Esophagus (tissue), 2 donors: Measurements from ENCODE around the gene TNS1. TPM values are rescaled to one million over a fixed set of nuclear protein-coding genes. Genes with fewer than 3 reads are reported as not detected.

Experiments used
- H3K27ac ChIP-seq, 2 donors: one replicate each; pipeline ENCODE4 v1.5.1; 2013; ENCODE audit warnings: low read depth in 2 of 2, mild to moderate bottlenecking in 2 of 2, inconsistent platforms in 1 of 2, low read length in 1 of 2, moderate library complexity in 1 of 2
- H3K27me3 ChIP-seq, 2 donors: one replicate each; pipeline ENCODE4 v1.6.1; 2013; ENCODE audit warnings: low read length in 2 of 2, control low read depth in 1 of 2, mild to moderate bottlenecking in 1 of 2; ENCODE audit not compliant: insufficient read depth in 2 of 2, control insufficient read depth in 1 of 2
- H3K36me3 ChIP-seq, 2 donors: one replicate each; pipeline ENCODE4 v1.6.1; 2013; ENCODE audit warnings: low read length in 1 of 2; ENCODE audit not compliant: control insufficient read depth in 2 of 2, insufficient read depth in 2 of 2
- H3K4me1 ChIP-seq, 2 donors: one replicate each; pipeline ENCODE4 v1.6.1; 2013; ENCODE audit warnings: low read length in 1 of 2; ENCODE audit not compliant: control insufficient read depth in 2 of 2, insufficient read depth in 2 of 2
- H3K4me3 ChIP-seq, 2 donors: one replicate each; pipeline ENCODE4 v1.5.1; 2013; ENCODE audit warnings: low read length in 2 of 2, mild to moderate bottlenecking in 2 of 2, low read depth in 1 of 2, moderate library complexity in 1 of 2
- H3K9me3 ChIP-seq, 2 donors: one replicate each; pipeline ENCODE4 v1.6.1; 2013; ENCODE audit warnings: mild to moderate bottlenecking in 2 of 2, low read depth in 1 of 2, low read length in 1 of 2, moderate library complexity in 1 of 2; ENCODE audit not compliant: control insufficient read depth in 2 of 2, insufficient read depth in 1 of 2
- WGBS, 2 donors: extraction: QIAGEN DNeasy Blood & Tissue Kit; methylation state at CpG; one replicate each; pipeline ENCODE4 v1.1.7; 2013; 5-methylcytosine and 5-hydroxymethylcytosine counted together
- polyA plus RNA-seq, 2 donors: library from polyadenylated mRNA; stranded (reverse); fragments of 200-250 nt; gene quantifications; one replicate each; pipeline ENCODE4 v1.2.3, GENCODE V29; 2013
- donor health status: healthy with polysubstance abuse.
- donor health status: Bipolar disorder and iron deficiency.

The TNS1 gene
- polyA plus RNA-seq, 2 donors: 28.3 to 39.0 TPM

- H3K36me3 ChIP-seq: peaks cover 13 to 32% of the 10 kb centered on the region in 2 donors
- no peak overlapping the region for H3K4me3 ChIP-seq
- 78 to 91% methylated on average over 5 of the region's 5 CpGs for WGBS, 2 donors
- peaks cover 0 to 2% of the 10 kb centered on the region in 2 donors for H3K4me1 ChIP-seq
- H3K9me3 ChIP-seq: no peaks in the 10 kb centered on the region
- peak overlapping the region in 1 of 2 donors; percentile 40 for H3K27ac ChIP-seq
- H3K27me3 ChIP-seq: no peaks in the 10 kb centered on the region
Measured at GRCh38 chr2:217889656-217890055, 113.1 kb downstream of the TNS1 start.

GRCh38 chr2:217887841-217888701, 114.7 kb downstream of the TNS1 start:
- Histone ChIP-seq H3K27me3 (no peaks in the 10 kb centered on the region), H3K27ac (peak overlapping the region in 1 of 2 donors; percentile 34), H3K9me3 (no peaks in the 10 kb centered on the region), H3K4me1 (peaks cover 0 to 2% of the 10 kb centered on the region in 2 donors), H3K36me3 (peaks cover 13 to 31% of the 10 kb centered on the region in 2 donors), H3K4me3 (no peak overlapping the region)
- WGBS, 2 donors: 52 to 57% methylated on average over 16 of the region's 16 CpGs

GRCh38 chr2:217886720-217887309, 116.0 kb downstream of the TNS1 start:
- H3K4me1 ChIP-seq: peaks cover 0 to 2% of the 10 kb centered on the region in 2 donors
- H3K36me3 ChIP-seq: peaks cover 12 to 27% of the 10 kb centered on the region in 2 donors
- 23 to 27% methylated on average over 6 of the region's 6 CpGs for WGBS, 2 donors
- H3K27ac ChIP-seq: peak overlapping the region in 1 of 2 donors; percentile 40
- no peaks in the 10 kb centered on the region for H3K27me3 ChIP-seq
- H3K9me3 ChIP-seq: no peaks in the 10 kb centered on the region
- no peak overlapping the region for H3K4me3 ChIP-seq

GRCh38 chr2:217886091-217886490, 116.7 kb downstream of the TNS1 start:
- Histone ChIP-seq H3K27me3 (no peaks in the 10 kb centered on the region), H3K9me3 (no peaks in the 10 kb centered on the region), H3K27ac (peak overlapping the region in 1 of 2 donors; percentile 30), H3K4me3 (no peak overlapping the region), H3K4me1 (peaks cover 0 to 2% of the 10 kb centered on the region in 2 donors), H3K36me3 (peaks cover 8 to 24% of the 10 kb centered on the region in 2 donors)
- WGBS, 2 donors: 82 to 85% methylated on average over 3 of the region's 3 CpGs

GRCh38 chr2:217884985-217885384, 117.8 kb downstream of the TNS1 start:
- no peak overlapping the region for H3K4me3 ChIP-seq
- no peaks in the 10 kb centered on the region for H3K9me3 ChIP-seq
- no peaks in the 10 kb centered on the region for H3K4me1 ChIP-seq
- 88% methylated on average over 8 of the region's 8 CpGs for WGBS, 2 donors
- H3K27me3 ChIP-seq: no peaks in the 10 kb centered on the region
- peak overlapping the region in 1 of 2 donors; percentile 33 for H3K27ac ChIP-seq
- peaks cover 11 to 21% of the 10 kb centered on the region in 2 donors for H3K36me3 ChIP-seq

GRCh38 chr2:217880891-217881290, 121.9 kb downstream of the TNS1 start:
- Histone ChIP-seq H3K4me1 (peaks cover 0 to 3% of the 10 kb centered on the region in 2 donors), H3K9me3 (no peaks in the 10 kb centered on the region), H3K27ac (peak overlapping the region in 1 of 2 donors; percentile 33), H3K36me3 (peaks cover 11 to 15% of the 10 kb centered on the region in 2 donors), H3K27me3 (no peaks in the 10 kb centered on the region), H3K4me3 (no peak overlapping the region)
- 75 to 81% methylated on average over 14 of the region's 14 CpGs for WGBS, 2 donors

GRCh38 chr2:217880287-217880889, 122.4 kb downstream of the TNS1 start:
- no peaks in the 10 kb centered on the region for H3K27me3 ChIP-seq
- H3K4me1 ChIP-seq: peaks cover 0 to 5% of the 10 kb centered on the region in 2 donors
- H3K27ac ChIP-seq: peak overlapping the region in 1 of 2 donors; percentile 33
- H3K9me3 ChIP-seq: no peaks in the 10 kb centered on the region
- no peak overlapping the region for H3K4me3 ChIP-seq
- H3K36me3 ChIP-seq: peaks cover 11 to 15% of the 10 kb centered on the region in 2 donors
- WGBS, 2 donors: 78% methylated on average over 5 of the region's 5 CpGs

- no peak overlapping the region for H3K4me3 ChIP-seq
- 63 to 71% methylated on average over 15 of the region's 15 CpGs for WGBS, 2 donors
- peaks cover 0 to 9% of the 10 kb centered on the region in 2 donors for H3K4me1 ChIP-seq
- no peaks in the 10 kb centered on the region for H3K27me3 ChIP-seq
- no peak overlapping the region for H3K27ac ChIP-seq
- no peaks in the 10 kb centered on the region for H3K9me3 ChIP-seq
- peaks cover 3 to 13% of the 10 kb centered on the region in 2 donors for H3K36me3 ChIP-seq
Measured at GRCh38 chr2:217878915-217879590, 123.7 kb downstream of the TNS1 start.

- Histone ChIP-seq H3K27me3 (no peaks in the 10 kb centered on the region), H3K4me3 (no peak overlapping the region), H3K27ac (no peak overlapping the region), H3K36me3 (peaks cover 3 to 10% of the 10 kb centered on the region in 2 donors), H3K9me3 (no peaks in the 10 kb centered on the region), H3K4me1 (peaks cover 0 to 9% of the 10 kb centered on the region in 2 donors)
- WGBS, 2 donors: 81 to 82% methylated on average over 8 of the region's 8 CpGs
Measured at GRCh38 chr2:217877866-217878265, 124.9 kb downstream of the TNS1 start.
